HG03095 (cell line): ENCODE data around the gene ZNF117.
"Not testable (repeated sequence)": the region's sequence is repeated elsewhere in the genome, so short reads cannot be mapped to it uniquely, and the experiment has no call there.

ENCODE experiments used
- ATAC-seq: cut with Tn5 transposase; IDR thresholded peaks from one replicate; pipeline ENCODE4 v1.9.1; 2021; ENCODE audit warnings: moderate library complexity; ENCODE audit not compliant: unreplicated experiment

Gene ZNF117

DNA sequence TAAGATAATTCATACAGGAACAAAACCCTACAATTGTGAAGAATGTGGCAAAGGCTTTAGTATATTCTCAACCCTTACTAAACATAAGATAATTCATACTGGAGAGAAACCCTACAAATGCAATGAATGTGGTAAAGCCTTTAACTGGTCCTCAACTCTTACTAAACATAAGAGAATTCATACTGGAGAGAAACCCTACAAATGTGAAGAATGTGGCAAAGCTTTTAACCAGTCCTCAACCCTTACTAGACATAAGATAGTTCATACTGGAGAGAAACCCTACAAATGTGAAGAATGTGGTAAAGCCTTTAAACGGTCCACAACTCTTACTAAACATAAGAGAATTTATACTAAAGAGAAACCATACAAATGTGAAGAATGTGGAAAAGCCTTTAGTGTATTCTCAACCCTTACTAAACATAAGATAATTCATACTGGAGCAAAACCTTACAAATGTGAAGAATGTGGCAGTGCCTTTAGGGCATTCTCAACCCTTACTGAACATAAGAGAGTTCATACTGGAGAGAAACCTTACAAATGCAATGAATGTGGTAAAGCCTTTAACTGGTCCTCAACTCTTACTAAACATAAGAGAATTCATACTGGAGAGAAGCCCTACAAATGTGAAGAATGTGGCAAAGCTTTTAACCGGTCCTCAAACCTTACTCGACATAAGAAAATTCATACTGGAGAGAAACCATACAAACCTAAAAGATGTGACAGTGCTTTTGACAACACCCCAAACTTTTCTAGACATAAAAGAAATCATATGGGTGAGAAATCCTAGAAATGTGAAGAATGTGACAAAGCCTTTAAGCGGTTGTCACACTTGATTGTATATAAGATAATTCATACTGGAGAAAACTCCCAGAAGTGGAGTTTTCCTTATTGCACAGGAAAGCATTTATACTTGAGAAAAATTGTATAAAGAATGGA lies 62.3 kb downstream of the ZNF117 start:
- ATAC-seq: not testable (repeated sequence)
